MM.1S (cell line): ENCODE data around the gene SMG7.

ENCODE experiments used
- CTCF ChIP-seq: fragments of 300-600 bp; sonication (generic); IDR thresholded peaks from 2 replicates; pipeline ENCODE4 v1.5.1; 2016; ENCODE audit warnings: antibody characterized with exemption, low read length, mixed read lengths
- EZH2phosphoT487 ChIP-seq: fragments of 300-600 bp; sonication (generic); IDR thresholded peaks from 2 replicates; pipeline ENCODE4 v1.6.1; 2018; ENCODE audit warnings: antibody characterized with exemption, low read length

- TF ChIP-seq CTCF, result no peak
- no peak for TF ChIP-seq EZH2phosphoT487
Measured at GRCh38 chr1:183571678-183572268, 99.5 kb downstream of the SMG7 start.
